Measurements from ENCODE around the gene EFNA4.

DNA sequence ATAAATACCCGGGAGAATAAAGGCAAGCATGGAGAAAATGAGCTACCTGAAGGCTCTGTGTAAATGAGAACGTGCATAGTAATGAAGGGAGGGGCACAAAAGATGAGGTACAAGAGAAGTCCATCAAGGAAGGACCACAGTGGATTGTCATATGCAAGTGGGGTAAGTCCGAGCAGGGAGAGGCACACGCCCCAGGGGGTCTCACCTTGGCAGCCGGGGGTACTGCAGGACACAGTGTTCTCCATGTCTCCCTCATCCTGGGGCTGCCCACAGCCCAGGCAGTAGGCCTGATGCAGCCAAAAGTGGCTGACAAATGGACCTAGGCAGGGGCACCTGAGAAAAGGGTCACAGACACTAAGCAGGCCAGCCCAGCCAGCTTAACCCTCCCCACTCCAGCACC, 39.9 kb upstream of the EFNA4 start:
- TF ChIP-seq CTCF (IDR thresholded peaks at IDR 0.05) (no peak), MXI1 (IDR thresholded peaks at IDR 0.05; ENCODE audit: low read depth, low read length) (no peak)
